Panc1 (cell line): ENCODE measurements around the gene PAX7.

Experiments used
- CTCF ChIP-seq: fragments of 450-650 bp; IDR thresholded peaks from 2 replicates; pipeline ENCODE4 v1.5.1; 2017; ENCODE audit warnings: mild to moderate bottlenecking
- POLR2AphosphoS5 ChIP-seq: IDR thresholded peaks from 2 replicates; pipeline ENCODE4 v1.6.1; 2012; ENCODE audit warnings: mild to moderate bottlenecking, low read depth, low read length, moderate library complexity

- TF ChIP-seq CTCF, result no peak
- no peak for TF ChIP-seq POLR2AphosphoS5
Measured at GRCh38 chr1:18607289-18607760, 23.3 kb upstream of the PAX7 start.
